GM18867 (cell line): ENCODE measurements around the gene KANK4.

ENCODE experiments used
- ATAC-seq: cut with Tn5 transposase; IDR thresholded peaks from one replicate; pipeline ENCODE4 v1.9.1; 2021; ENCODE audit warnings: mild to moderate bottlenecking, moderate library complexity; ENCODE audit not compliant: unreplicated experiment

KANK4 gene

DNA sequence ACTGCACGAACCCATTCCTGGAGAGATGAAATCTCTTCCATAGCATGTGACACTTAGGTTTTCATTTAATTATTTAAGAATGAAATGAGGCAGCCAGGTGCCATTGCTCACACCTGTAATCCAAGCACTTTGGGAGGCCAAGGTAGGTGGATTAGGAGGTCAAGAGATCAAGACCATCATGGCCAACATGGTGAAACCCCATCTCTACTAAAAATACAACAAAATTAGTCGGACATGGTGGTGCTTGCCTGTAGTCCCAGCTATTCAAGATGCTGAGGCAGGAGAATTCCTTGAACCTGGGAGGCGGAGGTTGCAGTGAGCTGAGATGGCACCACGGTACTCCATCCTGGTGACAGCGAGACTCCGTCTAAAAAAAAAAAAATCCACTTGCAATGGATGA lies 106.8 kb downstream of the KANK4 start:
- ATAC-seq: no peak

DNA sequence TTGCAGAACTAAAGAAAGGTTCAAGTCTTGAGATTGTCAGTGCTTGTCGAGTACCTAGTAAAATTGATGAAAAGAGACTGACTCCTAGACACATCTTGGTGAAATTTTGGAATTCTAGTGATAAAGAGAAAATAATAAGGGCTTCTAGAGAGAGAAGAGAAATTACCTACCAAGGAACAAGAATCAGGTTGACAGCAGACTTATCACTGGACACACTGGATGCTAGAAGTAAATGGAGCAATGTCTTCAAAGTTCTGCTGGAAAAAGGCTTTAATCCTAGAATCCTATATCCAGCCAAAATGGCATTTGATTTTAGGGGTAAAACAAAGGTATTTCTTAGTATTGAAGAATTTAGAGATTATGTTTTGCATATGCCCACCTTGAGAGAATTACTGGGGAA lies 108.3 kb downstream of the KANK4 start:
- ATAC-seq: no peak

- no peak for ATAC-seq
These were observed 109.2 kb downstream of the KANK4 start for GRCh38 chr1:62209931-62210595.

DNA sequence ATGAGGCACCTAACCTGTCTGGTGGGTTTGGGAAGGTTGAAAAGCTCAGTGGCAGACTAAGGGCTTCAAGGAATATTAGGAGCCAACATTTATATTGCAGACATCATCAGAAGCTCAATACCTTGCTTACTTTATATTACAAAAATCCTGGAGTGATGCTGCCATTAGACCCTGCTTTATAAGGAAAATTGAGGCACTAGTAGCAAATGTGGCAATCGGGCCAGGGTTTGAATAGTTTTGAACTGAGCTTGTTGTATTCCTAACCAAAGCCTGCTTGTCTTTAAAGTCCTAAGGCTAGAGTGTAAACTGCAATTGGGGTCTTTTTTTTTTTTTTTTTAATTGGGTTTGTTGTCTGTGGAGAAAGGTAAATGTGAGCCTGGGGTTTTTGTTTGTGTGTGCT lies 110.3 kb downstream of the KANK4 start:
- ATAC-seq: no peak

DNA sequence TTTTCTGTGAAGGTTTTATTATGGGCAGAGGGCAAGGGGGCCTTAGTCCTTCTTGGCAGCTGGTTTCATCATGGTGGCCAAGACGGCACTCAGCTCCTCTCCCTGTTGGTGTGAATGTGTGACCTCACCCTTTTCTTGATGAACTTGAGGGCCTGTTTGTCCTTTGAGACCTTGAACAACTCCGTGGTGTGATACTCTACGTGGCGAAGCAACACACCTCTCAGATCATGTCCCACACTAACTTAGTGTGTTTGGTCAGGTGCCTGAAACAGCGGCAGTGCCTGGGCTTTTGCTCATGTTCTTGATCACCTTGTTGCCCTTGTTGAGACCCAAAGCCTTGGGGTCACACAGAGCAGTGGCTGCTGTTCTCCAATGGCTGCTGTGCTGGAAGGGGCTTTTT lies 111.1 kb downstream of the KANK4 start:
- ATAC-seq: no peak

DNA sequence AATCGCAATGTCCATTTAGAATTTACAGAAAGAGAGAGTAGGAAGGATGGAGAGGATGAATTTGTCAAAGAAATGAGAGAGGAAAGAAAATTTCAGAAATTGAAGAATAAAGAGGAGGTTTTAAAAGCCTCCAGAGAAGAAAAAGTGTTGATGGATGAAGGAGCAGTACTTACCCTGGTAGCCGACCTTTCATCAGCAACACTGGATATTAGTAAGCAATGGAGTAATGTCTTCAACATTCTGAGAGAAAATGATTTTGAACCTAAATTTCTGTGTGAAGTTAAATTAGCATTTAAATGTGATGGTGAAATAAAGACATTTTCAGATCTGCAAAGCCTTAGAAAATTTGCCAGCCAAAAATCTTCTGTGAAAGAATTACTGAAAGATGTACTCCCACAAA lies 112.0 kb downstream of the KANK4 start:
- no peak for ATAC-seq

- ATAC-seq: no peak
These were observed 120.5 kb downstream of the KANK4 start for GRCh38 chr1:62198781-62199125.

DNA sequence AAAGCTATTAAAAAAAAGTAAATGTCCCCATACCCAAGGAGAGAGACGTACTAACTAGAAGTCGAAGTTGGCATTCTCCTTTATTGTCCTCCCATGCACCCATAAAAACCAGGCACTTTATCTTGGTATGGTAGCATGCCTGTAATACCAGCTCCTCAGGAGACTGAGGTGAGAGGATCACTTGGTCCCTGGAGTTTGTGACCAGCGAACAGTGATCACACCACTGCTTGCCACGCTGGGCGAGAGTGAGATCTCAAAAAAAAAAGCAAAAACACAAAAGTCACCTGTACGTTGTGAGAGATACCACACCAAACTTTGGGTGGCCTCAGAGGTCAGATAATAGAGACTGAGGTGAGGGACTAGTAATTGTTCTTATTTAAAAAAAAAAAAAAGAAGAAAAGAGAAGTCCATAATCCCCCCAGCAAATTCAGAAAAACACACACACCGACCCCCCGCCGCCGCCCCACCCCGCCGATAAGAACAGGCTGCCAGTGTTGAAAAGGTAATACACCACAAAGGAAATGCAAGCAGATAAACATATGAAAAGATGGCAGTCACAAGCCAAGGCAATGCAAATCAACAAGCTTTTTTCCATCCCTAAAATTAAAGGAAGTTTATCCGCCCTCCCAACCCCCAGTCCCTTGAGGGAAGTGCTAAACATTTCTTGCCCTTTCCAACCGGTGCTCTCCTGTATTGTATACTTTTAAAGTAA lies 121.0 kb downstream of the KANK4 start:
- ATAC-seq: no peak

- no peak for ATAC-seq
These were observed 123.0 kb downstream of the KANK4 start for GRCh38 chr1:62196086-62196690.

DNA sequence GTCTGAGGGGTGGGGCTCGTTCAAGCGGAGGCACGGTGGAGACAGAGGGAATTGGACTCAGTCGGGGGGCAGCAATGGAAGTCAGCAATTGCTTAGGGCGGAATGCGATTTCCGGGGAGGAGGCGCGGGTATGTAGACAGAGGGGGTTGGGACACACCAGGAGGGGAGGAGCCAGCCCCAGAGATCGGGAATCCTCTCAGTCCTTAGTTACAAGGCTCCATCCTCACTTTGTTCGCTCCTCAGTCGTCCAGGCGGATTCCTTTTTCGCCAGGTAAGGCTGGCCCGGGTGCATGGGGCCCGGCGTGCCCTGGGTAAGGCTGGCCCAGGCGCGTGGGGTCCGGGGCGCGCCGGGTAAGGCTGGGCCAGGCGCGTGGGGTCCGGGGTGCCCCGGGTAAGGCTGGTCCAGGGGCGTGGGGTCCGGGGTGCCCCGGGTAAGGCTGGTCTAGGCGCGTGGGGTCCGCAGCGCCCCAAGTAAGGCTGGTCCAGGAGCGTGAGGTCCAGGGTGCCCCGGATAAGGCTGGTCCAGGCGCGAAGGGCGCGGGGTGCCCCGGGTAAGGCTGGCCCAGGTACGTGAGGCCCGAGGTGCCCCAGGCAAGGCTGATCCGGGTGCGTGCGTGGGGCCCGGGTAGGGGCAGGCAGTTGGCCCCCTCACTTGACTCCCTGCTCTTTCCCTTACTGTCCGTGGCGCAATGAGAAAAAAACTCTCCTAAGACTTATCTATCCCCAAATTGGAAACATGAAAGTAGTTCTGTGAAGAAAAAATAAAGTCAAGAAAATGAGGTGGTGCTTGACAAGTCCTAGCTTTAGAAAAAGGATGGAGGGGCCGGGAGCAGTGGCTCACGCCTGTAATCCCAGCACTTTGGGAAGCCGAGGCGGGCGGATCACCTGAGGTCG lies 124.3 kb downstream of the KANK4 start, which contains the start of gene L1TD1:
Gene L1TD1 (plus strand): TSS at position 199 of the 894 bp plus-strand sequence. CDS start 11,780 bp downstream, outside the sequence.
- ATAC-seq: no peak

DNA sequence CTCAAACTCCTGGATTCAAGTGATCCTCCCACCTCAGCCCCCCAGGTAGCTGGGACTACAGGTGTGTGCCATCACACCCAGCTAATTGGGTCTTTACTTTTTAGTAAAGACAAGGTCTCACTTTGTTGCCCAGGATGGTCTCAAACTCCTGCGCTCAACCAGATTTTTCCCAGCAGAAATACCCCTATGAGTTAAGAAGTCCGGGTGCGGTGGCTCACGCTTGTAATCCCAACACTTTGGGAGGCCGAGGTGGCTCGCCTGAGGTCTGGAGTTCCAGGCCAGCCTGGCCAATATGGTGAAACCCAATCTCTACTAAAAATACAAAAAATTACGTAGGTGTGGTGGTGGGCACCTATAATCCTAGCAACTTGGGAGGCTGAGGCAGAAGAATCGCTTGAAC lies 131.1 kb downstream of the KANK4 start:
- no peak for ATAC-seq

GRCh38 chr1:62187548-62187947 lies 131.7 kb downstream of the KANK4 start:
- no peak for ATAC-seq
